Right lobe of liver (tissue), 6 donors: ENCODE results near the gene MDM2. TPM values are rescaled to one million over a fixed set of nuclear protein-coding genes. Genes with fewer than 3 reads are reported as not detected.

ENCODE experiments used
- ATAC-seq, 4 donors: fragments of 200-7000 bp; cut with Tn5 transposase; one replicate each; pipeline ENCODE4 v1.9.1; 2020; ENCODE audit warnings: mild to moderate bottlenecking in 4 of 4, moderate library complexity in 4 of 4
- DNase-seq, 3 donors: peaks; one replicate each; pipeline ENCODE4 v3.0.0-alpha.2; 2020
- H3K27ac ChIP-seq, 3 donors: fragments of 200-600 bp; one replicate each; pipeline ENCODE4 v1.8.0; 2022
- H3K27me3 ChIP-seq, 2 donors: fragments of 200-600 bp; one replicate each; pipeline ENCODE4 v1.8.0; 2022
- H3K36me3 ChIP-seq, 4 donors: fragments of 200-600 bp; sonication (generic) in 1 of 4; one replicate each; pipeline versions ENCODE4 v1.5.1 to v1.8.0; 2017 to 2022; ENCODE audit warnings: control low read depth in 1 of 4
- H3K4me1 ChIP-seq, 4 donors: fragments of 200-600 bp; sonication (generic) in 1 of 4; one replicate each; pipeline versions ENCODE4 v1.5.1 to v1.8.0; 2017 to 2022; ENCODE audit warnings: control low read depth in 1 of 4
- H3K4me3 ChIP-seq, 3 donors: fragments of 200-600 bp; one replicate each; pipeline ENCODE4 v1.8.0; 2022
- H3K9me3 ChIP-seq, 4 donors: fragments of 200-600 bp; sonication (generic) in 1 of 4; one replicate each; pipeline versions ENCODE4 v1.5.1 to v1.8.0; 2017 to 2022; ENCODE audit warnings: control low read depth in 1 of 4
- POLR2A ChIP-seq: fragments of 450-650 bp; IDR thresholded peaks from one replicate; pipeline ENCODE4 v1.6.1; 2017; ENCODE audit warnings: antibody characterized with exemption, mild to moderate bottlenecking
- WGBS: methylation state at CpG from one replicate; pipeline ENCODE4 v1.1.6; 2018; ENCODE audit warnings: low coverage, low lambda C conversion rate; ENCODE audit not compliant: insufficient coverage; ENCODE audit errors: missing lambda C conversion rate; 5-methylcytosine and 5-hydroxymethylcytosine counted together
- intact Hi-C, 2 donors: fragments of 100-400 bp; cut with DNase I; formaldehyde crosslinking; loops; one replicate each; pipeline versions ENCODE4 v1.11.2 to v1.14.1; 2022
- total RNA-seq, 6 experiments: library from RNA; depleted of rRNA in 2 of 6; stranded (reverse); fragments of >200 nt in 2 of 6; fragmentation: NEBNext Ultra II Directional in 3 of 6; extraction: Animal tissue kit (Norgen Biotek cat#: 25700) in 3 of 6; gene quantifications; one replicate each; pipeline versions ENCODE4 v1.1.0 to v1.2.4, GENCODE V29; 2016 to 2023
- TF ChIP-seq, protein P1 (sequence below), 4 donors: fragments of 200-600 bp in 3 of 4; fragments of 450-650 bp in 1 of 4; IDR thresholded peaks; one replicate each; pipeline versions ENCODE4 v1.5.1 to v1.8.0; 2016 to 2022; ENCODE audit warnings: antibody characterized with exemption in 4 of 4, mild to moderate bottlenecking in 2 of 4
- donor health status: DM: no; HTN: yes; CAD: no.
- donor health status: DM: no; HTN: no; CAD: no.
- donor health status: DM: no; HTN: no; CAD: no.
- donor health status: DM: no; HTN: yes; CAD: no.
- donor health status: DM: no; HTN: yes; CAD: no.

The MDM2 gene
- total RNA-seq, 6 experiments from 2014 or later = 56.9 to 74.3 (median 64.0) TPM

- Histone ChIP-seq H3K36me3 (peaks cover 0 to 100% (median 43%) of the 10 kb centered on the region in 4 donors), H3K4me1 (no peaks in the 10 kb centered on the region), H3K27ac (no peak overlapping the region), H3K9me3 (no peaks in the 10 kb centered on the region), H3K4me3 (no peak overlapping the region), H3K27me3 (no peaks in the 10 kb centered on the region)
- no peak for DNase-seq
- TF ChIP-seq, protein P1, sequence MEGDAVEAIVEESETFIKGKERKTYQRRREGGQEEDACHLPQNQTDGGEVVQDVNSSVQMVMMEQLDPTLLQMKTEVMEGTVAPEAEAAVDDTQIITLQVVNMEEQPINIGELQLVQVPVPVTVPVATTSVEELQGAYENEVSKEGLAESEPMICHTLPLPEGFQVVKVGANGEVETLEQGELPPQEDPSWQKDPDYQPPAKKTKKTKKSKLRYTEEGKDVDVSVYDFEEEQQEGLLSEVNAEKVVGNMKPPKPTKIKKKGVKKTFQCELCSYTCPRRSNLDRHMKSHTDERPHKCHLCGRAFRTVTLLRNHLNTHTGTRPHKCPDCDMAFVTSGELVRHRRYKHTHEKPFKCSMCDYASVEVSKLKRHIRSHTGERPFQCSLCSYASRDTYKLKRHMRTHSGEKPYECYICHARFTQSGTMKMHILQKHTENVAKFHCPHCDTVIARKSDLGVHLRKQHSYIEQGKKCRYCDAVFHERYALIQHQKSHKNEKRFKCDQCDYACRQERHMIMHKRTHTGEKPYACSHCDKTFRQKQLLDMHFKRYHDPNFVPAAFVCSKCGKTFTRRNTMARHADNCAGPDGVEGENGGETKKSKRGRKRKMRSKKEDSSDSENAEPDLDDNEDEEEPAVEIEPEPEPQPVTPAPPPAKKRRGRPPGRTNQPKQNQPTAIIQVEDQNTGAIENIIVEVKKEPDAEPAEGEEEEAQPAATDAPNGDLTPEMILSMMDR (IDR thresholded peaks at IDR 0.05) = no peak
- TF ChIP-seq POLR2A = no peak
- no peak for ATAC-seq
- intact Hi-C loops = no loop called here
- WGBS = 81% methylated on average over 11 of the region's 11 CpGs
Observed at GRCh38 chr12:68825569-68826217, 17.7 kb downstream of the MDM2 start.

DNA sequence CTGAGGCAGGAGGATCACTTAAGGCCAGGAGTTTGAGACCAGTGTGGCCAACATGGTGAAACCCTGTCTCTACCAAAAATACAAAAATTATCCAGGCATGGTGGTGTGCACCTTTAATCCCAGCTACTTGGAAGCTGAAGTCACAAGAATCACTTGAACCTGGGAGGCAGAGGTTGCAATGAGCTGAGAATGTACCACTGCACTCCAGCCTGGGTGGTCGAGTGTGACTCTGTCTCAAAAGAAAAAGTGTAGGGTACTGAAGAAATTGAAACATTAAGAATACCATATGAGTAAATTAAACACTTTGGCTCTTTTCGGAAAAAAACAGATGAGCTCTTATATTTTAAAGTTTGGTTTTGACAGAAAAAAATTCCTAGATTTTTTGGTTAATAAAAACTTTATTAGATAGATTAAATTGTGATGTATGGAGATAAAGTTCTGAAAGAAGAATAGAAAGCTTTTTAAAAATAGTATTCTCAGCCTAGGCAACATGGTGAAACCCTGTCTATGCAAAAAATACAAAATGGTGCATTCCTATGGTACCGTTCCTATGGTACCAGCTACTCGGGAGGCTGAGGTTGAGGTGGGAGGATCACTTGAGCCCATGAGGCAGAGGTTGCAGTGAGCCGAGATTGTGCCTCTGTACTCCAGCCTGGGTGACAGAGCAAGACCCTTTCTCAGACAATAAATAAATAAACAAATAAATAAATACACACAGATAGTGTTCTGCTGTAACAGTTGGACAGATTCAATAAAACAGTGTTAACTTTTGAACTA is 20.1 kb downstream of the MDM2 start:
- H3K27ac ChIP-seq = no peak overlapping the region
- H3K4me1 ChIP-seq = no peaks in the 10 kb centered on the region
- DNase-seq = no peak
- intact Hi-C loops = no loop called here
- TF ChIP-seq POLR2A = no peak
- TF ChIP-seq, protein P1 (IDR thresholded peaks at IDR 0.05) = no peak
- WGBS = 73% methylated on average over 5 of the region's 5 CpGs
- peaks cover 0 to 94% (median 45%) of the 10 kb centered on the region in 4 donors for H3K36me3 ChIP-seq
- no peak for ATAC-seq
- H3K9me3 ChIP-seq = no peaks in the 10 kb centered on the region
- H3K27me3 ChIP-seq = no peaks in the 10 kb centered on the region
- no peak overlapping the region for H3K4me3 ChIP-seq

- Histone ChIP-seq H3K36me3 (peaks cover 0 to 90% (median 41%) of the 10 kb centered on the region in 4 donors), H3K27me3 (no peaks in the 10 kb centered on the region), H3K4me3 (no peak overlapping the region), H3K4me1 (no peaks in the 10 kb centered on the region), H3K9me3 (no peaks in the 10 kb centered on the region), H3K27ac (no peak overlapping the region)
- DNase-seq (no peak), ATAC-seq (no peak)
- no peak for TF ChIP-seq POLR2A
- TF ChIP-seq, protein P1 (IDR thresholded peaks at IDR 0.05) = no peak
- intact Hi-C loops = no loop called here
- 72% methylated on average over 7 of the region's 7 CpGs for WGBS
Observed at GRCh38 chr12:68828672-68829068, 20.7 kb downstream of the MDM2 start.

DNA sequence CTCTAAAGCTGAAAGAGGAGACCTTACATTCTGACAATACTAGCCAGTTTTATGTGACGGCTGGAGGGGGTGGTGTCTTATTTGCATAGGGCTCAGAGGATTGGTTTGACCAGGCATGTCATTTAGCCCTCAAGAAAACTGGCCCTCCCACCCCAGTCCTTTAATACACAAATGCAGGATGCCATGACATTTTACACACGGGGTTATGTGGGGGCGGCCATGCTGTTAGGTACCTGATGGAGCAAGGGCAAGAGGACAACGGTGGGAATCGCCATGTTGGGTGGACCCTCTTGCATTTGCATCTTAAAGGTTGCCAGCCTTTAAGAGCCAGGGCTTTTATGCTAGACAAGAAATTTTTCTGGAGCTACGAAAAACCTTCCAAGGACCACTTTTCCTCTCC is 23.3 kb downstream of the MDM2 start:
- Histone ChIP-seq H3K27ac (no peak overlapping the region), H3K36me3 (peaks cover 0 to 74% (median 30%) of the 10 kb centered on the region in 4 donors), H3K9me3 (no peaks in the 10 kb centered on the region), H3K27me3 (no peaks in the 10 kb centered on the region), H3K4me1 (peaks cover 0 to 13% (median 0%) of the 10 kb centered on the region in 4 donors), H3K4me3 (no peak overlapping the region)
- 75% methylated on average over 2 of the region's 6 CpGs for WGBS
- DNase-seq (no peak), ATAC-seq (no peak)
- intact Hi-C loops = no loop called here
- TF ChIP-seq, protein P1 (IDR thresholded peaks at IDR 0.05) = no peak
- no peak for TF ChIP-seq POLR2A
